ENCODE results near the gene MSH5. TPM values are rescaled to one million over a fixed set of nuclear protein-coding genes. Genes with fewer than 3 reads are reported as not detected.

Gene MSH5
- total RNA-seq, 1 experiment from 2014 or later, result 22.4 TPM

GRCh38 chr6:31763619-31763940 lies 23.8 kb downstream of the MSH5 start:
- H3K27ac Mint-ChIP-seq, result peak overlapping the region in 2 of 3 experiments; percentile 77 to 93; a peak in 5 of 7 replicates
- no peaks in the 10 kb centered on the region for H3K23me2 ChIP-seq (ENCODE audit: insufficient read length, low read depth, low read length, poor library complexity, severe bottlenecking)
- H3K9me3 ChIP-seq (ENCODE audit: control insufficient read depth, low read depth, low read length), result no peaks in the 10 kb centered on the region
- H2BK20ac ChIP-seq (ENCODE audit: low read depth, low read length, poor library complexity, severe bottlenecking), result no peak overlapping the region
- no peak overlapping the region for H3K9ac ChIP-seq (ENCODE audit: extremely low read depth, insufficient read length, low read length)
- no peaks in the 10 kb centered on the region; the same call in none of the 2 replicates for H3K27me3 Mint-ChIP-seq (ENCODE audit: low read depth)
- peaks cover 13 to 43% (median 32%) of the 10 kb centered on the region in 3 experiments for H3K36me3 Mint-ChIP-seq (ENCODE audit: insufficient read depth in 1 of 3, low read depth in 3 of 3)
- H3K23ac ChIP-seq (ENCODE audit: insufficient read length, low read depth, low read length), result no peak overlapping the region
- no peak overlapping the region for H3K27ac ChIP-seq (ENCODE audit: insufficient read length, low read depth, low read length)
- H3K79me2 ChIP-seq (ENCODE audit: insufficient read depth, low read length), result no peaks in the 10 kb centered on the region
- no peak for TF ChIP-seq CTCF (conservative IDR thresholded peaks at IDR 0.05)
- no CpG with 5 or more reads among the region's 1 CpG for WGBS (ENCODE audit: extremely low coverage, insufficient read length, low lambda C conversion rate)
- no peak overlapping the region for H2AFZ ChIP-seq (ENCODE audit: low read length)
- no peak overlapping the region for H4K8ac ChIP-seq (replicated peaks; ENCODE audit: insufficient read length, low read depth, low read length)
- no peak overlapping the region for H2BK120ac ChIP-seq (ENCODE audit: low read depth, low read length, poor library complexity, severe bottlenecking)
- H3K27me3 ChIP-seq (ENCODE audit: insufficient read depth, low read length), result no peaks in the 10 kb centered on the region
- no peak overlapping the region for H4K91ac ChIP-seq (ENCODE audit: insufficient read length, low read depth, low read length)
- no peaks in the 10 kb centered on the region for H3K4me1 ChIP-seq (ENCODE audit: insufficient read depth, low read length)
- no peak overlapping the region for H2BK12ac ChIP-seq (ENCODE audit: insufficient read length, low read depth, low read length)
- H4K20me1 ChIP-seq (ENCODE audit: control insufficient read depth, insufficient read depth, insufficient read length), result no peaks in the 10 kb centered on the region
- no peaks in the 10 kb centered on the region; a peak in 1 of 5 replicates for H3K9me3 Mint-ChIP-seq
- H3K4ac ChIP-seq (ENCODE audit: low read depth, low read length), result no peak overlapping the region
- H3K14ac ChIP-seq (ENCODE audit: insufficient read depth, low read length), result no peak overlapping the region
- no peak overlapping the region for H2BK15ac ChIP-seq (ENCODE audit: low read depth, low read length)
- no peak overlapping the region for H3K4me2 ChIP-seq (ENCODE audit: insufficient read depth, insufficient read length, low read length)
- no peaks in the 10 kb centered on the region for H3K79me1 ChIP-seq (ENCODE audit: insufficient read depth, low read depth, low read length, poor library complexity, severe bottlenecking)
- no peak overlapping the region for H3K56ac ChIP-seq (ENCODE audit: insufficient read length, low read depth, low read length)
- no peak overlapping the region for H3K18ac ChIP-seq (ENCODE audit: insufficient read length, low read depth, low read length)
- H3T11ph ChIP-seq (ENCODE audit: low read length), result no peak overlapping the region
- no peak overlapping the region for H2BK5ac ChIP-seq (ENCODE audit: insufficient read length, low read length)
- H3K4me1 Mint-ChIP-seq, result peaks cover 23 to 27% of the 10 kb centered on the region in 2 experiments
- peak overlapping the region in 1 of 2 experiments; percentile 24; a peak in 2 of 5 replicates for H3K4me3 Mint-ChIP-seq
- H2AK5ac ChIP-seq (ENCODE audit: insufficient read length, low read length), result no peak overlapping the region
- H4K5ac ChIP-seq (ENCODE audit: insufficient read length, low read depth, low read length), result no peak overlapping the region
- peak; percentile 55 for DNase-seq
